Measurements from ENCODE around the gene GPRIN3. TPM values are rescaled to one million over a fixed set of nuclear protein-coding genes. Genes with fewer than 3 reads are reported as not detected.

GPRIN3 gene
- total RNA-seq, 1 donor from 2014 or later: 2.6 TPM

- H4K20me1 ChIP-seq (ENCODE audit: insufficient read depth, low read length): no peaks in the 10 kb centered on the region
- H3K27me3 ChIP-seq (ENCODE audit: insufficient read depth, low read length): no peaks in the 10 kb centered on the region
- Mint-ChIP-seq H3K4me3 (ENCODE audit: unreplicated experiment) (no peak overlapping the region), H3K27ac (ENCODE audit: unreplicated experiment) (no peak overlapping the region), H3K4me1 (ENCODE audit: low read depth, unreplicated experiment) (peaks cover 6% of the 10 kb centered on the region), H3K9me3 (ENCODE audit: unreplicated experiment) (peaks cover 4% of the 10 kb centered on the region), H3K27me3 (ENCODE audit: low read depth, unreplicated experiment) (no peaks in the 10 kb centered on the region), H3K36me3 (ENCODE audit: low read depth, unreplicated experiment) (no peaks in the 10 kb centered on the region)
- no peak for DNase-seq (ENCODE audit: low read depth)
- no peak overlapping the region for H3K27ac ChIP-seq (ENCODE audit: low read depth, low read length)
- H3K9ac ChIP-seq (ENCODE audit: low read length): no peak overlapping the region
- no peaks in the 10 kb centered on the region for H3K36me3 ChIP-seq (ENCODE audit: insufficient read depth, low read length)
- no peak overlapping the region for H2AFZ ChIP-seq (ENCODE audit: low read depth, low read length)
- H3K4me2 ChIP-seq (ENCODE audit: low read length): no peak overlapping the region
- H3K4me1 ChIP-seq (ENCODE audit: insufficient read depth, low read length): no peaks in the 10 kb centered on the region
- no peaks in the 10 kb centered on the region for H3K9me3 ChIP-seq (ENCODE audit: insufficient read depth, low read depth, low read length)
- no peak for FAIRE-seq
- TF ChIP-seq EZH2 (IDR thresholded peaks at IDR 0.05; ENCODE audit: insufficient read depth, low read length): no peak
- TF ChIP-seq CTCF (IDR thresholded peaks at IDR 0.05; ENCODE audit: insufficient read depth, low read depth, low read length): no peak
- no peak overlapping the region for H3K4me3 ChIP-seq (ENCODE audit: insufficient read depth, low read depth, low read length)
- H3K79me2 ChIP-seq (ENCODE audit: insufficient read depth, low read length): no peaks in the 10 kb centered on the region
Observed at GRCh38 chr4:89290727-89291516, 16.7 kb downstream of the GPRIN3 start.

GRCh38 chr4:89289312-89289711, 18.3 kb downstream of the GPRIN3 start:
- no peaks in the 10 kb centered on the region for H3K4me1 ChIP-seq (ENCODE audit: insufficient read depth, low read length)
- no peak overlapping the region for H3K27ac ChIP-seq (ENCODE audit: low read depth, low read length)
- H3K9me3 ChIP-seq (ENCODE audit: insufficient read depth, low read depth, low read length): no peaks in the 10 kb centered on the region
- H3K4me3 ChIP-seq (ENCODE audit: insufficient read depth, low read depth, low read length): no peak overlapping the region
- no peak overlapping the region for H3K9ac ChIP-seq (ENCODE audit: low read length)
- DNase-seq (ENCODE audit: low read depth) (no peak), FAIRE-seq (no peak)
- H4K20me1 ChIP-seq (ENCODE audit: insufficient read depth, low read length): no peaks in the 10 kb centered on the region
- Mint-ChIP-seq H3K36me3 (ENCODE audit: low read depth, unreplicated experiment) (no peaks in the 10 kb centered on the region), H3K4me3 (ENCODE audit: unreplicated experiment) (no peak overlapping the region), H3K27ac (ENCODE audit: unreplicated experiment) (no peak overlapping the region), H3K9me3 (ENCODE audit: unreplicated experiment) (peaks cover 4% of the 10 kb centered on the region), H3K27me3 (ENCODE audit: low read depth, unreplicated experiment) (no peaks in the 10 kb centered on the region), H3K4me1 (ENCODE audit: low read depth, unreplicated experiment) (peaks cover 13% of the 10 kb centered on the region)
- H3K79me2 ChIP-seq (ENCODE audit: insufficient read depth, low read length): no peaks in the 10 kb centered on the region
- TF ChIP-seq EZH2 (IDR thresholded peaks at IDR 0.05; ENCODE audit: insufficient read depth, low read length) (no peak), CTCF (IDR thresholded peaks at IDR 0.05; ENCODE audit: insufficient read depth, low read depth, low read length) (no peak)
- no peaks in the 10 kb centered on the region for H3K27me3 ChIP-seq (ENCODE audit: insufficient read depth, low read length)
- no peak overlapping the region for H3K4me2 ChIP-seq (ENCODE audit: low read length)
- H2AFZ ChIP-seq (ENCODE audit: low read depth, low read length): no peak overlapping the region
- no peaks in the 10 kb centered on the region for H3K36me3 ChIP-seq (ENCODE audit: insufficient read depth, low read length)

GRCh38 chr4:89288430-89288829, 19.2 kb downstream of the GPRIN3 start:
- H3K36me3 ChIP-seq (ENCODE audit: insufficient read depth, low read length): no peaks in the 10 kb centered on the region
- no peaks in the 10 kb centered on the region for H3K4me1 ChIP-seq (ENCODE audit: insufficient read depth, low read length)
- Mint-ChIP-seq H3K4me3 (ENCODE audit: unreplicated experiment) (no peak overlapping the region), H3K27ac (ENCODE audit: unreplicated experiment) (no peak overlapping the region), H3K27me3 (ENCODE audit: low read depth, unreplicated experiment) (no peaks in the 10 kb centered on the region), H3K4me1 (ENCODE audit: low read depth, unreplicated experiment) (peaks cover 14% of the 10 kb centered on the region), H3K36me3 (ENCODE audit: low read depth, unreplicated experiment) (no peaks in the 10 kb centered on the region), H3K9me3 (ENCODE audit: unreplicated experiment) (peaks cover 4% of the 10 kb centered on the region)
- H3K9ac ChIP-seq (ENCODE audit: low read length): no peak overlapping the region
- DNase-seq (ENCODE audit: low read depth): no peak
- H3K9me3 ChIP-seq (ENCODE audit: insufficient read depth, low read depth, low read length): no peaks in the 10 kb centered on the region
- TF ChIP-seq CTCF (IDR thresholded peaks at IDR 0.05; ENCODE audit: insufficient read depth, low read depth, low read length) (no peak), EZH2 (IDR thresholded peaks at IDR 0.05; ENCODE audit: insufficient read depth, low read length) (no peak)
- H3K79me2 ChIP-seq (ENCODE audit: insufficient read depth, low read length): no peaks in the 10 kb centered on the region
- no peaks in the 10 kb centered on the region for H3K27me3 ChIP-seq (ENCODE audit: insufficient read depth, low read length)
- H2AFZ ChIP-seq (ENCODE audit: low read depth, low read length): no peak overlapping the region
- no peak overlapping the region for H3K4me2 ChIP-seq (ENCODE audit: low read length)
- no peak overlapping the region for H3K27ac ChIP-seq (ENCODE audit: low read depth, low read length)
- H3K4me3 ChIP-seq (ENCODE audit: insufficient read depth, low read depth, low read length): no peak overlapping the region
- no peaks in the 10 kb centered on the region for H4K20me1 ChIP-seq (ENCODE audit: insufficient read depth, low read length)
- FAIRE-seq: no peak

Measured in astrocyte (in vitro differentiated cells and primary cell).